Ishikawa (cell line): Measurements from ENCODE around the gene SLC5A9.

Source experiments
- FOXM1 ChIP-seq: IDR thresholded peaks from 2 replicates; pipeline ENCODE4 v1.6.1; 2012; ENCODE audit warnings: low read depth, borderline replicate concordance
- TCF12 ChIP-seq: IDR thresholded peaks from 2 replicates; pipeline ENCODE4 v1.6.1; 2012; ENCODE audit warnings: low read depth
- YY1 ChIP-seq: IDR thresholded peaks from 2 replicates; pipeline ENCODE4 v1.6.1; 2012; ENCODE audit warnings: low read depth

DNA sequence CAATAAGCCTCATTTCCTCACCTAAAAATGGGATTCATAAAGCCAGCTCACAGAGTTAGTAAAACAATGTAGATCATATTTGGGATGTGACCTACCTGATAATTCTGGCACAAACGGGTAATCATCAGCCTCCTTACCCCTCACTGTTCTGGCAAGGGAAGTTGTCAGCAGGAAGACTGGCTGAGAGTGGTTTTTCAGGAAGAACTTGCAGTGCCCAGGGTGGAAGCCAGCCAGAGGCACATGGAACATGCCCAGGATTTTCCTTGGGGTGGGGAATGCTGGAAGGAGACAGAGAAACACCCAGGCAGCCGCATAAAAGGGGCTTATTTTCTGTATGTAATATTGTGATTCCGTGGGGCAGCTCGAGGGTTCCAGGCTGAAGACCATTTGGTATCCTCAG is 7.7 kb upstream of the SLC5A9 start:
- no peak for TF ChIP-seq YY1
- TF ChIP-seq FOXM1: no peak
- no peak for TF ChIP-seq TCF12
